Measurements from ENCODE around the gene SP2. TPM values are rescaled to one million over a fixed set of nuclear protein-coding genes. Genes with fewer than 3 reads are reported as not detected.

SP2 gene
- total and polyA plus RNA-seq, 2 of the 8 experiments (the other 6 are each of a cell fraction or from before 2014, with no cell fraction given) = 5.6 to 13.8 TPM

- TF ChIP-seq TBP (IDR thresholded peaks at IDR 0.05; ENCODE audit: low read depth, low read length) (no peak), CHD1 (IDR thresholded peaks at IDR 0.05; ENCODE audit: low read depth, low read length) (no peak), HDAC2 (IDR thresholded peaks at IDR 0.05; ENCODE audit: borderline replicate concordance in 1 of 2, low read depth in 2 of 2, low read length in 2 of 2) (no peak), NANOG (IDR thresholded peaks at IDR 0.05; ENCODE audit: insufficient read depth, low read depth, low read length, poor library complexity, severe bottlenecking) (no peak)
These were observed 35.8 kb downstream of the SP2 start (continued) for GRCh38 chr17:47931848-47932247.
